GM18517 (cell line): ENCODE measurements around the gene FADS1.

Experiments
- ATAC-seq: cut with Tn5 transposase; IDR thresholded peaks from one replicate; pipeline ENCODE4 v1.9.1; 2021; ENCODE audit warnings: mild to moderate bottlenecking, moderate library complexity; ENCODE audit not compliant: unreplicated experiment

FADS1 gene

DNA sequence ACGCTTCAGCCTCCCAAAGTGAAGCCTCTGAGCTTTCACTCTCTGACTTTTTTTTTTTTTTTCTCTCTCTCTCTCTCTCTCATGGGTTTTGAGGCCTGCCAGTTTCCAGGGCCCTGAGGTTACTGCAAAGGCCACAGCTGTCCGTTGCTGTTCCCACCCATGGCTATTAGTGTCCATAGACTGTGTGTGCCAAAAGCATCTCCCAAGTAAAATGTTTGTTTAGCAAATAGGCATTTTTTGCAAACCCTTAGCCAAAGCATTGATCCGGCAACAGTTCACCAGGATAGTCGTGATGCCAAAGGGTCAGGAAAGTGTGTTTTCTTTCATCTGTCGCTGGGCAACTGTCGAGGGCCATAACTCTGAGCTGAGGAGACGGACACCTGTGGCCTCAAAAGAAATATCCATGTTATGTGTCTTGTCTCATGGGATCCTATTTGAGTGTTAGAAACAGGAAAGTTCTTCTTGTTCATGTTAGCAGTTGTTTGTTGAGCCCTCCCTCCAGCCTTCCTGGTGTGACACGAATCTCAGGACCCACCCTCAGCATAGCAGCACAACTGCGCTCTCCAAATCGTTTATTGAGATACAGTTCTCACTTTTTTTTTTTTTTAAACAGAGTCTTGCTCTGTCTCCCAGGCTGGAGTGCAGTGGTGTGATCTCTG is 29.7 kb upstream of the FADS1 start:
- no peak for ATAC-seq

DNA sequence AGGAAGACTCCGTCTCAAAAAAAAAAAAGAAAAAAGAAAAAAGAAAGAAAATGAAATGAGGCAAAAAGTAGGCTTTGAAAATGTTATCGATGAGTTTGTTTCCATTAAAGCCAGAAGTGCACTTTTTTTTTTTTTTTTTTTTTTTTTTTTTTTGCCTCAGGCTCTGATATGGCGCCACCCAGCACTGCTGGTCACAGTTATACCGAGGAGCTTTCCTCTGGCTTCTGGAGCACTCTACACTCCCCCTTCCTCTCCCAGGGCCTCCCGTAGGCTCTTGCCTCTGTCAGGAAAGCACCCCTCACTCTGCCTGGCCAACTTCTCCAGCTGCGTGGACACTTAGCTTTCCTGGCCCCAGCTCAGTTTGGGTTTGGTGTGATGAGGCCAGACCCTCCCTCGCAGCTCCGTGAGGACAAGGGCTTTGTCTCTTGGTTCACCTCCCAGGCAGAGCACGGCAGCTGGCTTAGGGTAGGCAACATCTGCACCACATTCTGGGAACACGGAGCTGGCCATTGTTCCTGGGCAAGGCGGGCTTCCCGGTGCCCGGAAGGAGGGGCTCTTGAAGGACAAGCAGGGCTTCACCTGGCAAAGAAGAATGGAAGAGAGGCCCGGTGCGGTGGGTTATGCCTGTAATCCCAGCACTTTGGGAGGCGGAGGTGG is 28.2 kb upstream of the FADS1 start:
- ATAC-seq: no peak

DNA sequence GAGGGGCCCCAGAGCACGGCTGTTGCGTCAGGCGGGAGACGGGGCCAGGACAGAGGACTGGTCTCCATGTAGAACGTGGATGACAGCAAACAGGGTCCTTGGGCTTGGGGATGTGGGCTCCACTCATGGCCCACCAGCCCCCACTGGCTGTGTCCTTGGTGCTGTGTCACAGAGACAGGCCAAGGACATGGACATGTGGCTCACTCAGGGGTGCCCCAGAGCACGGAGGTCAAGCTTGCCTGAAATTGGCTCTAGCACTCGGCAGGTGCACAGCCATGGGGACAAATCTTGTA is 25.7 kb upstream of the FADS1 start:
- ATAC-seq: no peak

DNA sequence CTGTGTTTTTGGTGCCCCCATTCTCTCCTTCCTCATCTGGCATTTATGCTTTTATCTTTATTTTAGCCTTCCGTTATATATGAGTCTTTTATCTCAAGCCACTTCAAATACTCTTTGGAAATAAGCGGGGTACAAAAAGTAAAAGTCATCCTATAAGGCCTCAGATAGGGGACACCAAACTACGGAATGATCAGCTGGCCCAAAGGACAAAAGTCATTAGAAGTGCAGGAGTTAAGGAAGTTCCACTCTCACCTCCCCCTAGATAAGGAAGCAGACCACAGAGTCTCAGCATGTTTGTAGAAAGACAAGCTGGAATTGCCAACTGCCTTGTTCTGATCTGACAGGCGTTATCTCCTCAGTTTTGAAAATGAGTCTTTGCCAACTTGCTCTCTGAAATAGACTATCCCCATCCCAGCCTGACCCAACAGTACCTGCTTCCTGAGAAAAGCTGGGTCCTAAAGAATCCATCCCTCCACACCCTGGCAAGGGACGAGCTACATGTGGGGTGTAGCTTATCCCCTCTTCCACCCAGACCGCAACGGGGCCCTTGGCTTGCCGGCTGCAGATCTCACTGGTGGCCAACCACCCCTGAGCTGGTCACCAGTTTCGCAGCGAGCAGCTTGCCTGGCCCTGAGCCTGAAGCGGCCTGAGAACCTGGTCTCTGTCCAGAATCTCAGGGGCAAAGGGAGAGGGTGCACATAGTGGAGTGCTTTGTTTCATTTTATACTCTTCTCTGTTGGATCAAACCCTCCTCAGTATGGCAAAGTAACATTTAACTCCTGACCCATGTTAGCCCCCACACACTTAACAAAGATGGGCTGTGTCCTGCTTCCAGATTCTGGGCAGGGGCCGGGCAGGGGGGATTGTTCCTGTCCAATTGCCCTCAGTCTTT is 25.1 kb upstream of the FADS1 start:
- no peak for ATAC-seq

DNA sequence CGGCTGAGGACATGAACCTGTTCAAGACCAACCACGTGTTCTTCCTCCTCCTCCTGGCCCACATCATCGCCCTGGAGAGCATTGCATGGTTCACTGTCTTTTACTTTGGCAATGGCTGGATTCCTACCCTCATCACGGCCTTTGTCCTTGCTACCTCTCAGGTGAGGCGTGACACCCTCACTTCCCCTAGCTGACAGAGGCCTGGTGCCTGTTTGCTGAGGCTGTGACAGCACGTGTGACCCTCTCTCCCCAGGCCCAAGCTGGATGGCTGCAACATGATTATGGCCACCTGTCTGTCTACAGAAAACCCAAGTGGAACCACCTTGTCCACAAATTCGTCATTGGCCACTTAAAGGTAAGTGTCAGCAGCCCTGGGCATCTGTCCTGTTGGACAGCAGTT is 23.6 kb upstream of the FADS1 start:
- no peak for ATAC-seq

DNA sequence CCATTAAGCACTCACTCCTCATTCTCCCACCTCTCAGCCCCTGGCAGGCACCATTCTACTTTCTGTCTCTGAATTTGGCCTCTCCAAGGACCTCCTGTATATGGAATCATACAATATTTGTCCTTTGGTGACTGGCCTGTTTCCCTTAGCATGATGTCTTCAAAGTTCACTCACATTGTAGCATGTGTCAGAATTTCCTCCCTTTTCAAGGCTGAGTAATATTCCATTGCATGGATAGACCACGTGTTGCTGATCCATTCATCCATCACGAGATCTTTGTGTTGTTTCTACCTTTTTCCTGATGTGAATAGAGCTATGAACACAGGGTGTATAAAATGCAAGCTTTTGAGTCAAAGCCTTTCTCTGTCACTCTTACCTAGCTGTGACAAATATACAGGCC is 22.9 kb upstream of the FADS1 start:
- no peak for ATAC-seq

DNA sequence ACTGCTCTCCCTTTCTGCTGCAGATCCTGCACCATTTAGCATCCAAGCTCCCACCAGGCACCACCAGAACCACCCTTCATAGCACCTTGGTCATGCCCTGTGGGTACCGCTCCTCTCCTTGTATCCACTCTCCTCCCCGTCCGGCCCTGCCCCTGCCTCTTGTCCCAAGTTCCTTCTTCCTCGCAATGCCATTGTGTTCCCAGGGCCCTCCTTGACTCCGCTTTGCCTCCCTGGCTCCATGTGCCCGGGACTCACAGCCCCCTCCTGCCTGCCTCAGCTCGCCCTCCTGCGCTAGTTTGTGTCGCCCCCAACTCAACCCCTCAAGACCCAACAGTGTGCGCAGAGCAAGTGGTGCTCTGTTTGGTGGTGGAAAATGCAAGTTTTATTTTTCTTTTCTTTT is 22.1 kb upstream of the FADS1 start:
- no peak for ATAC-seq

DNA sequence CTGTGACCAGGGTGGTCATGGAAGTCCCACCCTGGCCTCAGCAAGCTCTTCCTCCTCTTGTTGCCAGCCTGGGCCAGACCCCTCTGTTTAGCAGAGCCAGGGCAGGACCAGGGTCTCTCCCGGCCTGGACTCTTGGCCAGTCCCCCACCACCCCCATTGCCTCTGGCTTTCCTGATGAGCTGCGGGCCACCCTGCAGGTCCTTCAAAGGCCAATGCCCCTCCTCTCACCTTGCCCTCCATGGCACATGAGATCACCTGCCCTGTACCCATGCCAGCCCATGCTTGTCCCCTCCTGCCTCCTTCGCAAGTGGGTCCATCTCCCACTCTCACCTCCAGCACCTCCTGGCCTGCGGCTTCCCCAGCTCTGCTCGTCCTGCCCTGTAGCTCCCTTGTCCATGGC is 21.7 kb upstream of the FADS1 start:
- ATAC-seq: no peak

DNA sequence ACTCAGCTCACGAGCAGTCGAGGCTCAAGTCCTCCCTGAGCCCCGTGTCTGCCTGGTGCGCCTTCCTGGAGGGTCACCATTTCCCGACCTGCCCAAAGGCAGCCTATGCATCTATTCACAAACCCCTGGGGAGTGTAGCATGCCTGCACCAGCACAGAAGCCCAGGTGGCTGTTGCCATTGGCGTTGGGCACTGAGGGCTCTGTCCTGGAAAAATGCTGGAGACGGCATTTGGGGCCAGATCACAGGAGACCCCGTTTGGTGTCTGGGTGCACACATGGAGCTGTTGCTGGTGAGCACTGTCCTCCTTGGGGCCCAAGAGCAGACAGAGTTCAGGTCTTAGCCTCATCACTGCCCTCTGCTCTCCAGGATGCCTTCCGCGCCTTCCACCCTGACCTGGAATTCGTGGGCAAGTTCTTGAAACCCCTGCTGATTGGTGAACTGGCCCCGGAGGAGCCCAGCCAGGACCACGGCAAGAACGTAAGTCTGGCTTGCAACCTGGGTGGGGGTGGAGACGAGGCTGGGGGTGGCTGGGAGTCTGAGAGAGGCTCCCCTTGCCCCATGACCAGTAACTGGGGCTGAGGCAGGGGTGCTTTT is 20.7 kb upstream of the FADS1 start:
- ATAC-seq: no peak

DNA sequence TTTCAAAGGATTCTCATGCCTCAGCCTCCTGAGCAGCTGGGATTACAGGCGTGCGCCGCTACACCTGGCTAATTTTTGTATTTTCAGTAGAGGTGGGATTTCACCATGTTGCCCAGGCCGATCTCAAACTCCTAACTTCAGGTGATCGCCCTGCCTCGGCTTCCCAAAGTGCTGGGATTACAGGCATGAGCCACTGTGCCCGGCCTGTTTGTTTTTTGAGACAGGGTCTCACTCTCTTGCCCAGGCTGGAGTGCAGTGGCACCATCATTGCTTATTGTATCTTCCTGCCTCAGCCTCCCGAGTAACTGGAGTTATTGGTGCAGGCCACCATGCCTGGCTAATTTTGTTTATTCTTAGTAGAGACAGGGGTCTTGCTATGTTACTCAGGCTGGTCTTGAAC is 19.4 kb upstream of the FADS1 start:
- no peak for ATAC-seq

DNA sequence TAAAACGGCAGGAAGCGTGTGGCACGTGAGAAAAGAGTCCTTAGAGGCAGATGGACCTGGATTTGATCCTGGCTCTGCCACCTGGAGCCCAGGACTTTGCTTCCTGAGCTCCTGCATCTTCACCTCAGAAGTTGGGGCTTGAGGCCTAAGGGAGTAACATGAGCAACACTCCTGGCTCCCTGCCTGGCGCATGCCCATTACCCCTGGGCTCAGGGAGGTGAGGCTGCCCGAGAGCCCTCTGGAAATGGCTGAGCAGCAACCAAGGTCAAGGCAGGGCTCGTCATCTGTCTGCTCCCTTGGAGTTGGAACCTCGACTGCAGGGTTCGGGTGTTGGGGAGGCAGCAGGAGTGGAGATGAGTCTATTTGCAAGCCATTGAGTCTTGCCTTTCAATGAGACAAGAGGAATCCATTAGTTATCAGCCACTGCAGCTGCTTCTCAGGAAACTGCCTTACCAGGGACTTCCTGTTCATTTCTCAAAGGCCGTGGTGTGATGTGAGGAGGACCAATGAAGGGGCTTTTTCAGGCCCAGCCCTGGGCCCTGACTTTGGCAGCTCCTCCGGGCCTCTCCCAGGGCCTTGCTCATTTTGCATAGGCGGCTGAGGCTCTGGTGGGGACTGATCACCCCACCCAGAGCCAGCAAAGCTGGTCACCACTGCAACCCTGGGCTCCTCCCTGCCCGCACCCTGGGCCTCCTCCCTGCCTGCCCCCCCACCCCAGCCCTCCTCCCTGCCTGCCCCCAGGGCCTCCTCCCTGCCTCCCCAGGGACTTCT is 17.7 kb upstream of the FADS1 start:
- peak; percentile 89 for ATAC-seq

DNA sequence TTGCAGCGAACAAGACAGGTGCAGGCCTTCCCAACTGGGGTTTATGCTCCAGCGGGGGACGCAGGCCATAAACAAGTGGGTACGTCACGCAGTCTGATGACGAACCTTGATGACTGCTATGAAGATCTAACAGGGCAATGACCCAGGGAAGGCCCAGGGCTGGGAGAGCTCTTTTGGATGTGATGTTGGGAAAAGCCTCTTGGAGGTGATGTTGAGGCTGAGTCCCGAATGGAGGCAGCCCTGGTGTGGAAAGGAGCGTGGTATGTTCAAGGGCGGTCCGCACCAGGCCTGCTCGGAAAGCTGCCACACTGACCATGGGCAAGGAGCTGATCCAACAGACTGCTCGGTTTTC is 17.1 kb upstream of the FADS1 start:
- no peak for ATAC-seq

DNA sequence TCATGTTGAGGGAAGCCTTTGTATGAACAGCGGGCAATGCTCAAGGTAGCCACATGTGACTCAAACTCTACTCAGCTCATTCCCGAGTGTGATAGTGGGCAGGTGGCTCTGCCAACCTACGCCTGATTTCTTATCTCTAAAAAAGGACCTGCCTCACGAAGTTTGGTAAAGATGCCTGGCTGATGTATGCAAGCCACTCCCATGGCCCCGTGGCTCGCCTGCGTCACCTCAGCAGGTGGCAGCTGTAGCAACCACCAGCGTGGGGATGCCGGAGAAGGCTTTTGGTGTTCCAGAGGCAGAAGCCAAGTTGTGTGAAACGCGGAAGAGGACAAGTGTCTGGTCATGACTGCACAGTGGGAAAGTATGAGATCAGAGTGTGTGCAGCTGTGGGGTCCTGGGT is 16.7 kb upstream of the FADS1 start:
- ATAC-seq: no peak

DNA sequence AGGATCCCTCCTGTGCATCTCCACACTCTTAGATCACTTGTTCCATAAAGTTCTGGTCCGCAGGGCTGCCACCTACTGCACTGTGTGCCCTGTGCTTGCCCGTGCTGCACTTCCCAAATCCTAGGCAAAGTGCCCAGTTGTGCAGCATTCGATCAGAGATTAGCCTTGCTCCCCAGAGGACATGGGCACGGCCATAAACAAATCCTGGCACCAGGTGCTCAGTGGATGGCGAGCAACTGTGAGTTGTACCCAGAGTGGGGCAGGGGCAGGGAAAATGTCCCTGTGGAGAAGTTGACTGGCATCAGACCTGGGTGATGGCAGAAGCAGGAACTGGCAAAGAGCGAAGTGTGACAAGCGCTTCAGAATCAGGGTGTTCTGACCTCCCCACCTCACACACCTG is 16.0 kb upstream of the FADS1 start:
- ATAC-seq: no peak

DNA sequence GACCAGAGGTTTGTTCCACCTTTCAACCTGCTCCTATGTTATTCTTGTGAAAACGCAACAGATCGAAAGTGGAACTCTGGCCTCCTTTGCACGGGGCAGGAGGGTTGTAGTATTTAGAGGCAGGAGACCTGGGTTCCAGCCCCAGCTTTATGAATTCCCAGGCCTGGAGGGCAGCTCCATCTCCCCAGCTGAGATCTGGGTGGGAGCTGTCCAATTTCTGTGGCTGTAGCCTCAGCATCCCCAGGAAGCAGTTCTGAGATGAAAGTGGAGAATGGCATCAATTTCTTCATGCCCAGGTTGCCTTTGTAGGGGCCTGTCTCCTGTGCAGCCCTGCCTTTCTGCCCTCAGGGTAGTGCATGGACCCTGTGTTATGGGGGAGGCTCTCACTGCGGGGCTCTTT is 15.4 kb upstream of the FADS1 start:
- no peak for ATAC-seq

DNA sequence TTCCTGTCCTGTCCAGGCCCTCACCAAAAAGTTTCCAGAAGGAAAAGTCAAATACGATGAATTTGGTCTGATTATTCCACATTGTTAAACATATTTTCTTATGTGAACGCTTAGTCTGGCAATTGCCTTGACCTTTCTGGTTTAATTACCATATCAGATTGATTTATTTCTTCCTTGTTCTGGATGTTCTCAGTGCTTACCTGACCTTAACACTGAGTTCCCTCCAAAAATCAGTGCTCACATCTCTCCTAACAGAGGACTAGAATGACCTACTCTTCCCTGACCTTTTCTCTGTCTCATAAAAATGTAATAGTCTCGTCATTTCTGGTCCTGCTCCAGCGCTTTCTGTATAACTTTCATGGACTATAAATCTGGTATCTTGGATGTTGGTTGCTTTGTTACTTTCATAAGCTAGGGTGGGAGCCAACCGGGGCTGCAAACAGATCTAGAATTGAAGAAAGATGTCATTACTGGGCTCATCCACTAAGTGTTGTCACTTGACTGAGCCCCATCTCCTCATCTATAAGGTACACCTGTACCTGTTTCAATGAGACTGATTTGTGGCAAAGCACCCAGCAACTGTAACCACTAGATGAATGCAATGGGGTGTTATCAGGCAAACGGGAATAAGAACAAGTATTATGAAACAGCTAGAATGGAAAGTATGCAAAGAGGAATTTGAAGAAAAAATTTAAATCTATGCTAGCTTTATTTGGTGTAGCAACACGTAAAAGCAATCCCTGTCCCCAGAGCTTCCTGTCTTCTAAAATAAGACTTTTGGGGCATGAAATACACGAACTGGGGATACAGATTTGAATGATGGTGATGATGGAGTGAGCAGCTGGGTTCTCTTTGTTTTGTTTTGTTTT is 13.7 kb upstream of the FADS1 start:
- ATAC-seq: no peak

DNA sequence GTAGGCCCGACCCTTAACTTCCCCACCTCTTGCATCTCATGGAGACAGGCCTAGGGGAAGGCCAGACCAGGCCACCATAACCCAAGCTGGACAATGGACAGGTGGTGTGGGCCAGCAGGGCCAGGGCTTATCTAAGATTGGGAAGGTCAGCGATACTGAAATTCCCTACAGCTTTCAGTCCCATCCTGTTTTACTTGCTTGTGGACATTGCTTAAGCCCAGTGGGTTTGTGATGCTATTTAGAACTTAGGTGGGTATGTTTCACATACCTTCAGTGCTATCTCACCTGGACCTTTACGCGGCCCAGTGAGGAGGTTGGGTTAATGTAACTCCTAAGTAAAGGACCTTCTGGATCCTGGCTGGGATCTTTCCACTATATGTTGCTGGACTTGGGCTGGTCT is 13.0 kb upstream of the FADS1 start:
- ATAC-seq: no peak

DNA sequence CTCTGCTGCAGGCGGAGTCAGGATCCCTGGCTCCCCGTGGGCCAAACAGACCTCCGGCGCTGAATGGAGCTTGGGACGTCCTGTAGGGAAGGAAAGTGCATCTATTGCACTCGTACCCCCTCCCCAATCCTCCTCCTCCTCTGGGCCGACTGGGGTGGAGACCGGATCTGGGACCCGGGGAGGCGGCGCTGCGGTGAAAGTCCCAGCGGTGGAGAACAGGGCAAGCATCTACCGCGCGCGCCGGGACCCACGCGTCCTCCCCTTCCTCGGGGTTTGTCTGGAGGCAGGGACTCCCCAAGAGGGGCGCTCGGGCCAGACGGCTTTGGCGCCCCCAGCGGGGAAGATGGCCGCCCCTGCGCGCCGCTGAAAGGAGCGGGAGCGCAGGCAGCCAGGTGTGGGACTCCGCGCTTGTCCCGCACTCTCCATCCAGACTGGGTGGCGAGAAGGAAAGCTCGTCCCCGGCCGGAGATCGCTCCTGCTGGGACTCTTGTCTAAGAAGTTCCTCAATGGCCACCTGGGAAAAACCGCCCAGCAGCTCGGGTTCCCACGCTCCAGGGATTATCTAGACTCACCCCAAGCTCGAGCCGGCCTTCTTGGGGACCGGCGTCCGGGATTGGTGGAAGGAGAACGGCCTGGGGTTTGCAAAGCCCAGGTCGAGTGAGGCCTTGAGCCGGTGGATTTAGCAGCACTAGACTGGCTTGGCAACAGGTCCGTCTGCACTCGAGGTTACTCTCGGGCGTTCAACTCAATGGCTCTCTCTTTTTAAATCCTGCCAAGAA is 12.0 kb upstream of the FADS1 start:
- no peak for ATAC-seq

DNA sequence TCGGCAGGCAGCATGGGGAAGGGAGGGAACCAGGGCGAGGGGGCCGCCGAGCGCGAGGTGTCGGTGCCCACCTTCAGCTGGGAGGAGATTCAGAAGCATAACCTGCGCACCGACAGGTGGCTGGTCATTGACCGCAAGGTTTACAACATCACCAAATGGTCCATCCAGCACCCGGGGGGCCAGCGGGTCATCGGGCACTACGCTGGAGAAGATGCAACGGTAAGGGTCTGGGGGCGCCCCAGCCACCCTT is 11.5 kb upstream of the FADS1 start:
- ATAC-seq: no peak
